ENCODE results near the gene LIF.

GRCh38 chr22:30241576-30242371 lies 4.8 kb downstream of the LIF start:
- TF ChIP-seq, protein P1, sequence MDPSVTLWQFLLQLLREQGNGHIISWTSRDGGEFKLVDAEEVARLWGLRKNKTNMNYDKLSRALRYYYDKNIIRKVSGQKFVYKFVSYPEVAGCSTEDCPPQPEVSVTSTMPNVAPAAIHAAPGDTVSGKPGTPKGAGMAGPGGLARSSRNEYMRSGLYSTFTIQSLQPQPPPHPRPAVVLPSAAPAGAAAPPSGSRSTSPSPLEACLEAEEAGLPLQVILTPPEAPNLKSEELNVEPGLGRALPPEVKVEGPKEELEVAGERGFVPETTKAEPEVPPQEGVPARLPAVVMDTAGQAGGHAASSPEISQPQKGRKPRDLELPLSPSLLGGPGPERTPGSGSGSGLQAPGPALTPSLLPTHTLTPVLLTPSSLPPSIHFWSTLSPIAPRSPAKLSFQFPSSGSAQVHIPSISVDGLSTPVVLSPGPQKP (IDR thresholded peaks at IDR 0.05; ENCODE audit: borderline replicate concordance, low read depth, low read length): no peak
- TF ChIP-seq, protein P2, sequence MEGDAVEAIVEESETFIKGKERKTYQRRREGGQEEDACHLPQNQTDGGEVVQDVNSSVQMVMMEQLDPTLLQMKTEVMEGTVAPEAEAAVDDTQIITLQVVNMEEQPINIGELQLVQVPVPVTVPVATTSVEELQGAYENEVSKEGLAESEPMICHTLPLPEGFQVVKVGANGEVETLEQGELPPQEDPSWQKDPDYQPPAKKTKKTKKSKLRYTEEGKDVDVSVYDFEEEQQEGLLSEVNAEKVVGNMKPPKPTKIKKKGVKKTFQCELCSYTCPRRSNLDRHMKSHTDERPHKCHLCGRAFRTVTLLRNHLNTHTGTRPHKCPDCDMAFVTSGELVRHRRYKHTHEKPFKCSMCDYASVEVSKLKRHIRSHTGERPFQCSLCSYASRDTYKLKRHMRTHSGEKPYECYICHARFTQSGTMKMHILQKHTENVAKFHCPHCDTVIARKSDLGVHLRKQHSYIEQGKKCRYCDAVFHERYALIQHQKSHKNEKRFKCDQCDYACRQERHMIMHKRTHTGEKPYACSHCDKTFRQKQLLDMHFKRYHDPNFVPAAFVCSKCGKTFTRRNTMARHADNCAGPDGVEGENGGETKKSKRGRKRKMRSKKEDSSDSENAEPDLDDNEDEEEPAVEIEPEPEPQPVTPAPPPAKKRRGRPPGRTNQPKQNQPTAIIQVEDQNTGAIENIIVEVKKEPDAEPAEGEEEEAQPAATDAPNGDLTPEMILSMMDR (conservative IDR thresholded peaks at IDR 0.05; ENCODE audit: low read depth, low read length): no peak
- no peak for TF ChIP-seq MXI1 (IDR thresholded peaks at IDR 0.05; ENCODE audit: borderline replicate concordance, low read depth, low read length)
